Stimulated activated CD8-positive, alpha-beta memory T cell treated with anti-CD3 and anti-CD28 coated beads, Interleukin-2, amount 100 ng/mL, for 1 hour (primary cell): ENCODE results near the gene SIDT2.

Experiments used
- DNase-seq, 2 donors: peaks; one replicate each; pipeline ENCODE4 v3.0.0-alpha.2; 2020; ENCODE audit warnings: low read depth in 2 of 2

SIDT2 gene

DNA sequence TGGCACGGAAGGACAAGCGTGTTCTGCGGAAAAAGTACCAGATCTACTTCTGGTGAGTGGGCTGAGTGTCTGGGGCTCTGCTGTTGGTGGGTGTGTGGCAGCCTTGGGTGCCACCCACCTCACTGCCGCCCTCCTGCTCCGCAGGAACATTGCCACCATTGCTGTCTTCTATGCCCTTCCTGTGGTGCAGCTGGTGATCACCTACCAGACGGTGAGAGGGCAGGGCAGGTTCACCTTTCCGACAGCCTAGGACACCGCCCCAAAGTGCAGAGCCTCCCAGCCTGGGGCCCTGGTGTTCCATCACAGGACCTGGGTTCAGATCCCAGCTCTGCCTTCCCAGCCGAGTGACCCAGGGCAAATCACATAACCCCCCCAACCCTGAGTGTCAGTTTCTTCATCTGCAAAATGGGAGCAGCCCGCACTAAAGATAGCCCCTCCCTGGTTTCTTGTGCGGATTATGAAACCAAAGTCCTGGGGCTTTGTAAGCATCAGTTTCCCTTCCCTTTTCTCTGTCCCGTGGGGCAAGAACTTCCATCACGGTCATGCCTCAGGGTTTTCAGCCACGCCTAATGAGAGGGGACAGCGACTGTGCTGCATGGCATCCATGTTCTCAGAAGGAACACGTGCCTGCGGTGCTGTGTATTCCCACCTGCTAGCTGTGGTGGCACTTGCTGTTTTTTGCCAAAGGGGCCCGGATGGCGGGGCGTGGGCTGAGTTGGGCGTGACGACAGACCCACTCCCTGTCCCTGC, 10.8 kb downstream of the SIDT2 start:
- no peak for DNase-seq

DNA sequence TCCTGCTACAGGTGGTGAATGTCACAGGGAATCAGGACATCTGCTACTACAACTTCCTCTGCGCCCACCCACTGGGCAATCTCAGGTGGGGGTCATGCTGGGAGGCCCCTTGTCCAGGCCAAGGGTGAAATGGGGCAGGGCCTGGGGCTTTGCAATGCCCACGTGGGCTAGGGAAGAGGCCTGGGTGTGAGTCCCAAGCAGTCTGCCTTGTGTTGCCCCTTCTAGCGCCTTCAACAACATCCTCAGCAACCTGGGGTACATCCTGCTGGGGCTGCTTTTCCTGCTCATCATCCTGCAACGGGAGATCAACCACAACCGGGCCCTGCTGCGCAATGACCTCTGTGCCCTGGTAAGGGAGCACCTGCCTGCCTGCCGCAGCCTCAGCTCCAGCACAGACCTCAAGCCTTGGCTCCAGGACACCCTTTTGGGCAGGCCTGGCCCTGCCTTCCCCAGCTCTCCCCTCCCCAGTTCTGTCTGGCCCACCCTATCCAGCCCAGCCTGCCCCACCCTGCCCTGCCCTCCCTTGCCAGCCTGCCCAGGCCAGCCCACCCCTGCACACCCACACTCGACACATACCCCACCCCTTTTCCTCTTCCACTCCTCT, 11.5 kb downstream of the SIDT2 start:
- no peak for DNase-seq

DNA sequence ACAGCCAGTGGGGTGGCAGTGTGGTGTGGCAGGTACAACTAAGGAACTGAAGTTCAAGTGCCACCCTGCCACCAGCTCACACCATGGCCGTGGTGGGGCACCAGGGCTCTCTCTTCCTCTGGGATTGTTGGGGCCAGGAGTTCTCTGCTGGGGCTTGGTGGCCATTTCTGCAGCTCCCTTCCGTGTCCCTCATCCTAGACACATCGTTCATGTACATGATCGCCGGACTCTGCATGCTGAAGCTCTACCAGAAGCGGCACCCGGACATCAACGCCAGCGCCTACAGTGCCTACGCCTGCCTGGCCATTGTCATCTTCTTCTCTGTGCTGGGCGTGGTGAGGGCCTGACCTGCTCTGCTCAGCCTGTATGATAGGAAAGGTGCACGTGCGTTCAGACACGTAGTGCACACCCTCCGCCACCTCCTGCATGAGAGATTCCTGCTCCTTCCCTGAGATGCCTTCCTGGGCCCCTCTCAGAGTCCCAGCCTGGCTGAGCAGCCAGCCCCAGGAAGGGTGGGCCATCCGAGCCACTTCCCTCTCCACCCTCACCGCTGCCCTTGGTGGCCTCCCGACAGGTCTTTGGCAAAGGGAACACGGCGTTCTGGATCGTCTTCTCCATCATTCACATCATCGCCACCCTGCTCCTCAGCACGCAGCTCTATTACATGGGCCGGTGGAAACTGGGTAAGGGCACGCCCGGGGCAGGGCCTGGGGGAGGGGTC, 13.3 kb downstream of the SIDT2 start:
- DNase-seq = no peak

DNA sequence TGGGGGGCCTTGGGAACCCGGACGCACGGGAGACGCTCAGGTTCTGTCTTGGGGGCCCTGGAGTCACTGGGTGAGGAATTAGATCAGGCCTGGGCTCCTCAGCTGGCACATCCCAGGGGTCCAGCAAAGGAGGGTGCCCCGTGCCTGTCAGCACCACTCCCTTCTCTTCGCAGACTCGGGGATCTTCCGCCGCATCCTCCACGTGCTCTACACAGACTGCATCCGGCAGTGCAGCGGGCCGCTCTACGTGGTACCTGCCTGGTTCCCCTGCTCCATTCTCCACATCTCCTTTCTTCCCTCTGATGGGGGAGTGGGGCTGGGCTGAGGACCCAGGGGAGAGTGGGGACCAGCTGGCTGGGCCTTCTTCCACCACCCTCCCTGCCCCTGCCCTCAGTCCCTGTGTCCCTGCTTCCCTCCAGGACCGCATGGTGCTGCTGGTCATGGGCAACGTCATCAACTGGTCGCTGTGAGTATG, 13.9 kb downstream of the SIDT2 start:
- no peak for DNase-seq

DNA sequence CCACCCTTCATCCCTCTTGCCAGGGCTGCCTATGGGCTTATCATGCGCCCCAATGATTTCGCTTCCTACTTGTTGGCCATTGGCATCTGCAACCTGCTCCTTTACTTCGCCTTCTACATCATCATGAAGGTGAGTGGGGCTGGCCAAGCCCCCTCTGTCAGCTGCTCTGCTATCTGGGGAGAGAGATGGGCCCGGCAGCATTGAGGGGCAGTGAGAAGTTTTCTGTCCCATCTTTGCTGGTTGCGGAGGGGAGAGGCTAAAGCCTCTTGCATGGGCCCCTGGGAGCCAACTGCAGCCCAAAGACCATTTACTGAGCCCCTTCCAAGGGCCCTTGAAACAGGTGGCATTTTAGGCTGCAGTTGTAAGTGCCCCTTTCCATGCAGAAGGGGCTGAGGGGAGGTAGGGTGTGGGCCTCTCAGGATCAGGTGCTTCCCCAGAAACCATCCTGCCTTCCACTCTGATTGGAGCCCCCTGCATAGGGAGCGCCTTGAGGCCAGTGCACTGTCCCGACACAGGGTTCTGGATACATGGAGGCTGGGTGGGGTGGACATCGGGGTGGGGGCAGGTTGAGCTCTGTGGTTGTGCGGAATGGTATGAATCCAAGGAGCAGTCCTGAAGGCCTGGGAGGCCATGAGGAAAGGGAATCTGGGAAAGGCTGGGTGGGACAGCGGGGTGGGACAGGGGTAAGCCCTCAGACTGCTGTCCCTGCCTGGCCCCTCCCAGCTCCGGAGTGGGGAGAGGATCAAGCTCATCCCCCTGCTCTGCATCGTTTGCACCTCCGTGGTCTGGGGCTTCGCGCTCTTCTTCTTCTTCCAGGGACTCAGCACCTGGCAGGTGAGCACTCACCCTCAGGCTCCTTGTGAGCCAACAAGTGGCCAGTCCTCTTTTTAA, 14.8 kb downstream of the SIDT2 start:
- DNase-seq = no peak

DNA sequence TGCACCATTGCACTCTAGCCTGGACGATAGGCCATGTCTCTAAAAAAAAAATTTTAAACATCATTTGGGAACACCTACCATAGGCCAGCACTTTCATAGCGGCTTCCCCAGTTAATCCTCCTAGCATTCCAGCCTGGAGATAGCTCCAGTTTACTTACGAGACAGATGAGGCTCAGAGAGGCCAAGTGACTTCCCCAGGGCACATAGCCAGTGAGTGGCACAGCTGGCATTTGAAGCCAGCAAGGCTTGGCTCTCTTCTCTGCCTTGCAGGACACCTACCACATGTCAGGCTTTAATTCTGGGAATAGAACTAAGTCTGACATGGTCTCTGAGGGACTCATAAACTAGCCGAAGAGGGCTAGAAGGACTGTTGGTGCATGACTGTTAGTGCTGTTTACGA, 15.7 kb downstream of the SIDT2 start:
- no peak for DNase-seq

DNA sequence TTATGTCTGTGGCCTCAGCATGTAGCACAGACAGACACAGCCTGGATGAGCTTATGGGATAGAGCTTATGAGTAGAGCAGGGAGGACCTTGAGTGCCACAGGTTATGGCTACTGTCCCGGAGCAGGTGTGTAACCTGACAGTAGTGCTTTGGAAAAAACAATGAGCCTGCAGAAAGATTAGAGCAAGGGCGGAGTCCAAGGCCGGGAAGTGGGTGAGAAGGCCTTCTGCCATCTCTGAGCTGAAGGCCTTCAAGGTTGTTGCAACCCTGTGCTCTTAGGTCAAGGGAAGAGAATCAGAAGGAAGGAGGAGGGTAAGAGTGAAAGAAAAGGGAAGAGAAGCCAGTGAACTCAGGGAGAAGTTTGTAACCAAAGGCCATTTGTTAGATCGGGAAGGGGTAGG, 16.7 kb downstream of the SIDT2 start:
- DNase-seq = no peak

DNA sequence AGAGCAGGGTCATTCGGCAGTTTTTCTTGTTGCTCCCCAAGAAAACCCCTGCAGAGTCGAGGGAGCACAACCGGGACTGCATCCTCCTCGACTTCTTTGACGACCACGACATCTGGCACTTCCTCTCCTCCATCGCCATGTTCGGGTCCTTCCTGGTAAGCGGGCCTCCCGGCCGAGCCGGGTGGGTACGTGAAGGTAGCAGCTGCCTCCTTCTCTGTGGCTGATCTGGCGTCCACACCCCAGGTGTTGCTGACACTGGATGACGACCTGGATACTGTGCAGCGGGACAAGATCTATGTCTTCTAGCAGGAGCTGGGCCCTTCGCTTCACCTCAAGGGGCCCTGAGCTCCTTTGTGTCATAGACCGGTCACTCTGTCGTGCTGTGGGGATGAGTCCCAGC, 17.2 kb downstream of the SIDT2 start:
- no peak for DNase-seq

DNA sequence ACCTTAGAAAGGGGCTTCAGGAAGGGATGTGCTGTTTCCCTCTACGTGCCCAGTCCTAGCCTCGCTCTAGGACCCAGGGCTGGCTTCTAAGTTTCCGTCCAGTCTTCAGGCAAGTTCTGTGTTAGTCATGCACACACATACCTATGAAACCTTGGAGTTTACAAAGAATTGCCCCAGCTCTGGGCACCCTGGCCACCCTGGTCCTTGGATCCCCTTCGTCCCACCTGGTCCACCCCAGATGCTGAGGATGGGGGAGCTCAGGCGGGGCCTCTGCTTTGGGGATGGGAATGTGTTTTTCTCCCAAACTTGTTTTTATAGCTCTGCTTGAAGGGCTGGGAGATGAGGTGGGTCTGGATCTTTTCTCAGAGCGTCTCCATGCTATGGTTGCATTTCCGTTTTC, 18.5 kb downstream of the SIDT2 start:
- no peak for DNase-seq

DNA sequence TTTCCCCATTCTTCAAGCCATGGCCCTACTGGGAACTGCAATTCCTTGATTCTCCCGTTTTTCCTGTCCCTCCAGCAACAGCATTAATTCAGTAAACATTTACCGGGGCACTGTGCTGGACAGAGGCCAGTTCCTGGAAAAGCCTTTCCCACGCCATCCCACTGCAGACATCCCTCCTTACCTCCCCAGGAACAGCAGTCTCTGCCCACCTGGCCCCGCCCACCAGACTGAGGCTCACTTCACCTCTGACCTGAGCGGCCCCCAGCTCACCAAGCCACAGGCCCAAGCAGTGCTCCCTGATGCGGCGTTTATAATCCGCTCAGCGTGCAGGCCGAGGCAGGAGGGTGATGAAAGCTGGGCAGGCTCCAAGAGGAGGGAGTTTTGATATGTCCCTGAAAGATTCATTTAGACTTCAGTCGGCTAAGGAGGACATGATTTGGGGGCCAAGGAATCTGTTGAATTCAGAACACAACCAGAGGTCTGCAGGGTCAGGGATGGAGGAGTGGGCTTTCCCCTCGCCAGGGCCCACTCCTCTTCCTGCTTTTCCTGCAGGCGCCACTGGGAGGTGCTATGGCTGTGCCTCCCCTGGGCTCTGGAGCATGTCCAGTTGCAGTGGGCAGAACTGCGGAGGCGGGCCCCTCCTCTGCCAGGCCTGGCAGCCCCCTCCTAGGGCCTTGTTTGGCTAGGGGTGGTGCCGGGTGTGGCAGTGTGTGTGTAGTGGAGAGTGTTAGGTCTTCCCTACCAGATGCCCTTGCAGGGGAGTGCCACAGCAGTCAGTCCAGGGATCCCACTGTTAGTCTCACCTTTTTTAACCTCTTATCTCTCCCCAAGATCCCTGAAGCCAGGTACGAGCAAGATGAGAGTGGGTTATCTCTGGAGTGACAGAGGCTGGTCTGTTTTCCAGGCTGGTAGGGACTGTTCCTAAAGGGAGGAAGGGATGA, 19.2 kb downstream of the SIDT2 start:
- no peak for DNase-seq

DNA sequence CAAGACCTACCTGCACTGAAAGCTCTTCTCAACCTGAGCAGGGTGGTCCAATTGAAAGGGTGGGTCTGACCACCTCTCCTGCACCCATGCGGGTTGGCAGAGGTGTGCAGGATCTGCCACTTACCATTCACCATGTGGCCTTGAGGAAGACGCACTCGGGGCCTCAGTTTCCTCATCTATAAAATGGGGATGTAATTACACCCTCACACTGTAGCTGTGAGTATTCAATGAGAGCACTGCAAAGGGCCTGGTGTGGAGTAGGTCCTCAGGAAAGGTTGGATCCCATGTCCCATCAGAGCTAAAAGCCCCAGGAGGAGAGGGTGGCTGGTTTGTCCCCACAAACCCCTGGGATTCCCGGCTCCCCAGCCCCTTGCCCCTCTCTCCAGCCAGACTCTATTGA, 20.1 kb downstream of the SIDT2 start:
- DNase-seq = no peak

DNA sequence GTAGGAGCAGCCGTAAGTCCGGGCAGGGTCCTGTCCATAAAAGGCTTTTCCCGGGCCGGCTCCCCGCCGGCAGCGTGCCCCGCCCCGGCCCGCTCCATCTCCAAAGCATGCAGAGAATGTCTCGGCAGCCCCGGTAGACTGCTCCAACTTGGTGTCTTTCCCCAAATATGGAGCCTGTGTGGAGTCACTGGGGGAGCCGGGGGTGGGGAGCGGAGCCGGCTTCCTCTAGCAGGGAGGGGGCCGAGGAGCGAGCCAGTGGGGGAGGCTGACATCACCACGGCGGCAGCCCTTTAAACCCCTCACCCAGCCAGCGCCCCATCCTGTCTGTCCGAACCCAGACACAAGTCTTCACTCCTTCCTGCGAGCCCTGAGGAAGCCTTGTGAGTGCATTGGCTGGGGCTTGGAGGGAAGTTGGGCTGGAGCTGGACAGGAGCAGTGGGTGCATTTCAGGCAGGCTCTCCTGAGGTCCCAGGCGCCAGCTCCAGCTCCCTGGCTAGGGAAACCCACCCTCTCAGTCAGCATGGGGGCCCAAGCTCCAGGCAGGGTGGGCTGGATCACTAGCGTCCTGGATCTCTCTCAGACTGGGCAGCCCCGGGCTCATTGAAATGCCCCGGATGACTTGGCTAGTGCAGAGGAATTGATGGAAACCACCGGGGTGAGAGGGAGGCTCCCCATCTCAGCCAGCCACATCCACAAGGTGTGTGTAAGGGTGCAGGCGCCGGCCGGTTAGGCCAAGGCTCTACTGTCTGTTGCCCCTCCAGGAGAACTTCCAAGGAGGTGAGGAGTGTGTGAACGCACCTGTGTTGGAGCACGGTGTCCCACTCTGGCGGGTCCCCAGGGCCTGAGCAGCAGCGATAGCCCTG, 20.7 kb downstream of the SIDT2 start, which contains the start of gene TAGLN:
TAGLN (plus strand) TSS at position 318 of the 863 bp plus-strand sequence. CDS start 3,644 bp downstream, outside the sequence.
- no peak for DNase-seq

DNA sequence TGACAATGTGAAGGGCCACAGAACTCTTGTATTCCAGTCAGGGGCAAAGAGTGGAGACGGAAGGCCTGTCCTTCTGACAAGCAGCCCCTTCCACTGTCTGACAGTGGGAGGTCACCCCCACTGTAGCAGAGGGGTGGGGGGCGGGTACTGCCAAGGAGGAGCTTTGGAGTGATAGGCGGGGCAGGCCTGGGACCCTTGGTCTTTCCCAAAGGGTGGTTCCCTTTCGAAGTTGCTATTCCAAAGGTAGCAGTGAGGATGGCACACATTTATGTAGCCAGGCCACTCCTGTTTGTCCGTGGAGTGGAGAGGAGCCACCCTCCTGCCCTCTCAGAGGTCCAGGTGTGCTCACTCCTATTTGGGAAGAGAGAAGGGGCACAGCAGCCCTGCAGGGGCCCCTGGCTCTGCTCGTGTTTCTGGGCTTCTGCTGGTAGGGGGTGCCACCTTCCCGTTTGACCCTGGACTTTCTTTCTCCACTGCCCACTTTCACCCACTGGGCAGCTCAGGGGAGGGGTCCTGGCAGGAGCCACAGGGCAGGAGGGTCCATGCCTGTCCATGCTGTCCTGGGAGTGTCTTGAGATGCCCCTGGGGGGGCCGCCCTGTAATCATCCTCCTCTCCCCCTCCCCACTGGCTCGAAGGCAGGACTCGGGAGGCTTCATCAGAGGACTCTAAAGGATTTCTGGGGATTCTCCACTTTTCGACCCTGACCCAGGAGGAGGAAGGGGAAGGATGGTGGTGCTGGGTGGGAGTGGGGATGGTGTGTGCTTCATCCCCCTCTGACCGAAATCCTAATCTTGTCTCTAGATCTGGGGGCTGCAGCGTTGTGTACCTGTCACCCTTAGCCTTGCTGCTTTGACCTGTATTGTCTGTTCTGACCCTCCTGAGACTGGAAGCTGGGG, 21.6 kb downstream of the SIDT2 start:
- no peak for DNase-seq

DNA sequence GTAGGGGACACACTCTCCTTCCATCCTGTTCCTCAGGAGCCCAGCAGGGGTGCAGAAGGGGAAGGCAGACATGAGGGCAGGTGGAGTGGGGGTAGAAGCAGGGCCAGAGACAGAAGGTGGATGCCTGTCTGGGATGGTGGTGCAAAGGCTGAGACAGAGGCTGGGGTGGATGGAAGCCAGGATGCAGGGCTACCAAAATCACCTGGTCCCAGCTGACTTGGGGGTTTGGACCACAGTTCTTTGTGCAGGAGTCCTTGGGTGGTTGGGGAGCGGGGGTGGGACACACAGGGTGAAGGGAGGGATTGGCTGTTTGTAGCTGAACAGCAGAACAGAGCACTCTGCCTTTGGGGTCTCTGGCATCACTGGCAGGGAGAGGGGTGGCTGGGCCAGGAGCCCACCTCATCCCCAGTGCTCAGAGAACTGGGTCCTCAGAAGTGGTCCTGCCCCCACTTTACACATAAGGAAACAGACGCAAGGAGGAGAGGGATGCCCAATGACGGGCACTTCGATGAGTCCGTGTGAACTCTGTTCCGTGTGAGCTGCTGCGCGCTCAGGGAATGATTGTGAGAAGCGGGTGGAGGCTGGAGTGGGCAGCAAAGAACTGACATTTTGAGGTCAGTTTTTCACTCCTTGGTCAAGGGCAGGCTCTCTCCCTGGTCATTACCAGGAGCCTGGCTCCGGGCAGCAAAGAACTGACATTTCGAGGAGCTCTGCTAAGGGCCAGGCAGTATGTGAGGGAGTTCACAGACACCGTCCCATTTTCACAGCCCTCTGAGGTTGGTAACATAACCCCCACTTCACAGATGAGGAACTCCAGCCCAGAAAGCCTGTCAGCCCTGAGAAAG, 22.5 kb downstream of the SIDT2 start:
- no peak for DNase-seq

DNA sequence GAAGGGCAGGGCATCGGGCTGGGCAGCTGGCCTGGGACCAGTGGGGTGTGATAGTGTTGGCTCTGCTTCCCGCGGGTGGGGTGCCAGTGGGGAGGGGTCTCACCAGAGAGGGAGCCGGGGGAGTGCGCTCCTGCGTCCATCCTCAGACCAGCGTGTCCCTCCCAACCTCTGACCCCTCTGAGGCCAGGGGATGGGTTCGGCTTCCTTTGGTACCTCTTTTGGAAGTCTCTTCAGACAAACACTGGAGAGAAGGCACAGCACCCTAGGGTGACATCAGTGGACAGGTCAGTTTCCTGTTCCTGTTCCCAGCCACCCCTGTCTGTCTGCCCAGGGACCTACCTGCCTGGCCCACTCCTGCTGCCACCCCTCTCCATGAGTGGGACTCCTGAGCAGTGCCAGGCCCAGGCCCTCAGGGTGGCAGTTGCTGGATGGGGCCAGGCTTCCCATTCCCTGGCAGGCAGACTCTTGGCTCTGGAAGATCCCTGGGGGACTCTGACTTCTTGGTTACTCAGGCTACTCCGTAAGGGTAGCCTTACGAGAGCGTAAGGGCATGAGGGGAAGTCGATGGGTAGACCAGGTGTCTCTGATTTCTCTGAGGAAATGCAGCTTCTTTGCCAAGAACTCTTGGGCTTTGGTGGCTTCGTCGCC, 23.2 kb downstream of the SIDT2 start:
- DNase-seq = no peak

DNA sequence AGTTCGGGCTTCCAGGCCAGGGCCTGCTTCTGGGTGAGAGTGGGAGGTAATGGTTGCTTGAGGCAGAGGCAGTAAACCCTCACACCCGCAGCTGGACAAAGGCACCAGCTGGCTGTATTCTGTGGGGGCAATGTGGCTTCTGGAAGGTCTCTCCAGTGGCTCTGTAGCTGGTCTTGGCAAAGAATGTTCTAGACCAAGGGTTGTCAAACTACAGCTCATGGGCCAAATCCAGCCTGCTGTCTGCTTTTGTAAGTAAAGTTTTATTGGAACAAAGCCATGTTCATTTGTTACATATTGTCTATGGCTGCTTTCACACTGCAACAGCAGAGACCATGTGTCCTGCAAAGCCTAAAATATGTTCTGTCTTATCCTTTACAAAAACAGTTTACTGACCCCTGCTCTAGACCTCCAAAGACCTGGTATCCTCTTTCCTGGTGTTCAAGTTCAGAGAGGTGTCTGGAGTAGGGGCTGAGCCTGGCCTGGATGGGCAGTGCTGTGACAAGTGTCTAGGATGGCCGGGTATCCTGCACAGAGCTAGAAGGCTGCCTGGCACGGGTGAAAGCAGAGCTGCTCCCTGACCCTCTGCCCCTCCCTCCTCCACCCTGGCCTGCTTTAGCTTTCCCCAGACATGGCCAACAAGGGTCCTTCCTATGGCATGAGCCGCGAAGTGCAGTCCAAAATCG, 24.0 kb downstream of the SIDT2 start:
- no peak for DNase-seq

DNA sequence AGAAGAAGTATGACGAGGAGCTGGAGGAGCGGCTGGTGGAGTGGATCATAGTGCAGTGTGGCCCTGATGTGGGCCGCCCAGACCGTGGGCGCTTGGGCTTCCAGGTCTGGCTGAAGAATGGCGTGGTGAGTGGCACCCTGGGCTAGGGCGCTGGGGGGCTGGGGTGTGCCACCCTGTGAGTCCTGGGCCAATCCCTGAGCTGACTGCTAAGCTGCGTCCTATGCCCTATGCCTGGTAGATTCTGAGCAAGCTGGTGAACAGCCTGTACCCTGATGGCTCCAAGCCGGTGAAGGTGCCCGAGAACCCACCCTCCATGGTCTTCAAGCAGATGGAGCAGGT, 24.5 kb downstream of the SIDT2 start:
- DNase-seq = no peak
